ENCODE measurements around the gene PPP2R5A.

The PPP2R5A gene

GRCh38 chr1:212310383-212310782 lies 25.2 kb downstream of the PPP2R5A start:
- H3K9ac ChIP-seq (ENCODE audit: low read length) = no peak overlapping the region
- no peak for DNase-seq
- H3K4me2 ChIP-seq (ENCODE audit: low read depth, low read length) = no peak overlapping the region
- H3F3A ChIP-seq (ENCODE audit: insufficient read depth, low read length) = no peaks in the 10 kb centered on the region
- TF ChIP-seq EZH2phosphoT487 (IDR thresholded peaks at IDR 0.05; ENCODE audit: low read length) (no peak), EZH2 (optimal IDR thresholded peaks at IDR 0.05; ENCODE audit: low read depth, low read length) (no peak), CTCF (IDR thresholded peaks at IDR 0.05; ENCODE audit: low read length) (no peak)
- no peaks in the 10 kb centered on the region for H3K4me1 ChIP-seq (ENCODE audit: low read length)
- no peak overlapping the region for H3K27ac ChIP-seq (ENCODE audit: low read length)
- H2AFZ ChIP-seq (ENCODE audit: low read length) = no peak overlapping the region
- H4K20me1 ChIP-seq (ENCODE audit: insufficient read depth, low read length) = no peaks in the 10 kb centered on the region
- H3K27me3 ChIP-seq (replicated peaks; ENCODE audit: insufficient read depth, low read length) = no peaks in the 10 kb centered on the region
- H3K9me3 ChIP-seq (replicated peaks; ENCODE audit: insufficient read depth, low read length) = no peaks in the 10 kb centered on the region
- no peaks in the 10 kb centered on the region for H3K9me2 ChIP-seq (replicated peaks; ENCODE audit: insufficient read depth, low read length)
- no peak overlapping the region for H3K4me3 ChIP-seq (ENCODE audit: low read length)
- H3K36me3 ChIP-seq (replicated peaks; ENCODE audit: insufficient read depth, low read length) = no peaks in the 10 kb centered on the region
- H3K79me2 ChIP-seq (ENCODE audit: low read length) = peaks cover 56% of the 10 kb centered on the region

- H3F3A ChIP-seq (ENCODE audit: insufficient read depth, low read length) = no peaks in the 10 kb centered on the region; the same call in 1 of the 2 replicates
- H2AFZ ChIP-seq (ENCODE audit: low read length) = no peak overlapping the region
- H3K4me1 ChIP-seq (ENCODE audit: low read length) = no peaks in the 10 kb centered on the region
- H3K27me3 ChIP-seq (replicated peaks; ENCODE audit: insufficient read depth, low read length) = no peaks in the 10 kb centered on the region
- H3K9me2 ChIP-seq (replicated peaks; ENCODE audit: insufficient read depth, low read length) = no peaks in the 10 kb centered on the region
- H3K4me2 ChIP-seq (ENCODE audit: low read depth, low read length) = no peak overlapping the region
- no peaks in the 10 kb centered on the region for H3K36me3 ChIP-seq (replicated peaks; ENCODE audit: insufficient read depth, low read length)
- H3K9ac ChIP-seq (ENCODE audit: low read length) = no peak overlapping the region
- peaks cover 59% of the 10 kb centered on the region for H3K79me2 ChIP-seq (ENCODE audit: low read length)
- TF ChIP-seq EZH2 (optimal IDR thresholded peaks at IDR 0.05; ENCODE audit: low read depth, low read length) (no peak), CTCF (IDR thresholded peaks at IDR 0.05; ENCODE audit: low read length) (no peak), EZH2phosphoT487 (IDR thresholded peaks at IDR 0.05; ENCODE audit: low read length) (no peak)
- no peak overlapping the region for H3K27ac ChIP-seq (ENCODE audit: low read length)
- H3K9me3 ChIP-seq (replicated peaks; ENCODE audit: insufficient read depth, low read length) = no peaks in the 10 kb centered on the region
- no peaks in the 10 kb centered on the region; the same call in 1 of the 2 replicates for H4K20me1 ChIP-seq (ENCODE audit: insufficient read depth, low read length)
- H3K4me3 ChIP-seq (ENCODE audit: low read length) = no peak overlapping the region
- DNase-seq = no peak
Observed at GRCh38 chr1:212311836-212312497, 26.8 kb downstream of the PPP2R5A start.

GRCh38 chr1:212313616-212314015 lies 28.4 kb downstream of the PPP2R5A start:
- peaks cover 54% of the 10 kb centered on the region for H3K79me2 ChIP-seq (ENCODE audit: low read length)
- no peaks in the 10 kb centered on the region for H3K36me3 ChIP-seq (replicated peaks; ENCODE audit: insufficient read depth, low read length)
- DNase-seq = no peak
- no peak overlapping the region for H3K27ac ChIP-seq (ENCODE audit: low read length)
- H3K9ac ChIP-seq (ENCODE audit: low read length) = no peak overlapping the region
- no peaks in the 10 kb centered on the region for H3K27me3 ChIP-seq (replicated peaks; ENCODE audit: insufficient read depth, low read length)
- no peak overlapping the region for H3K4me2 ChIP-seq (ENCODE audit: low read depth, low read length)
- no peaks in the 10 kb centered on the region for H3K9me3 ChIP-seq (replicated peaks; ENCODE audit: insufficient read depth, low read length)
- no peaks in the 10 kb centered on the region for H3K4me1 ChIP-seq (ENCODE audit: low read length)
- H4K20me1 ChIP-seq (ENCODE audit: insufficient read depth, low read length) = no peaks in the 10 kb centered on the region; the same call in 1 of the 2 replicates
- H3K9me2 ChIP-seq (replicated peaks; ENCODE audit: insufficient read depth, low read length) = no peaks in the 10 kb centered on the region
- no peak overlapping the region for H3K4me3 ChIP-seq (ENCODE audit: low read length)
- no peak for TF ChIP-seq EZH2phosphoT487 (IDR thresholded peaks at IDR 0.05; ENCODE audit: low read length)
- no peak overlapping the region for H2AFZ ChIP-seq (ENCODE audit: low read length)
- no peaks in the 10 kb centered on the region; the same call in 1 of the 2 replicates for H3F3A ChIP-seq (ENCODE audit: insufficient read depth, low read length)

GRCh38 chr1:212315184-212315583 lies 30.0 kb downstream of the PPP2R5A start:
- no peak overlapping the region for H3K27ac ChIP-seq (ENCODE audit: low read length)
- H3K36me3 ChIP-seq (replicated peaks; ENCODE audit: insufficient read depth, low read length) = no peaks in the 10 kb centered on the region
- H4K20me1 ChIP-seq (ENCODE audit: insufficient read depth, low read length) = no peaks in the 10 kb centered on the region; the same call in 1 of the 2 replicates
- H3K9me3 ChIP-seq (replicated peaks; ENCODE audit: insufficient read depth, low read length) = no peaks in the 10 kb centered on the region
- DNase-seq = no peak
- no peak overlapping the region for H3K9ac ChIP-seq (ENCODE audit: low read length)
- H3F3A ChIP-seq (ENCODE audit: insufficient read depth, low read length) = no peaks in the 10 kb centered on the region; the same call in 1 of the 2 replicates
- no peaks in the 10 kb centered on the region for H3K9me2 ChIP-seq (replicated peaks; ENCODE audit: insufficient read depth, low read length)
- H3K4me1 ChIP-seq (ENCODE audit: low read length) = no peaks in the 10 kb centered on the region
- TF ChIP-seq CTCF (IDR thresholded peaks at IDR 0.05; ENCODE audit: low read length) (no peak), EZH2 (optimal IDR thresholded peaks at IDR 0.05; ENCODE audit: low read depth, low read length) (no peak), EZH2phosphoT487 (IDR thresholded peaks at IDR 0.05; ENCODE audit: low read length) (no peak)
- H2AFZ ChIP-seq (ENCODE audit: low read length) = no peak overlapping the region
- no peak overlapping the region for H3K4me2 ChIP-seq (ENCODE audit: low read depth, low read length)
- no peaks in the 10 kb centered on the region for H3K27me3 ChIP-seq (replicated peaks; ENCODE audit: insufficient read depth, low read length)
- H3K79me2 ChIP-seq (ENCODE audit: low read length) = peaks cover 46% of the 10 kb centered on the region
- H3K4me3 ChIP-seq (ENCODE audit: low read length) = no peak overlapping the region
